OCI-LY3 (cell line): ENCODE measurements around the gene SCG2.

Experiments
- CTCF ChIP-seq: fragments of 200-600, 300-600 bp; sonication (generic); IDR thresholded peaks from 2 replicates; pipeline ENCODE4 v1.5.1; 2014; ENCODE audit warnings: antibody characterized with exemption, low read length, low read depth
- EZH2phosphoT487 ChIP-seq: fragments of 200-600 bp; shearing (Covaris generic); IDR thresholded peaks from 2 replicates; pipeline ENCODE4 v1.6.1; 2018; ENCODE audit warnings: antibody characterized with exemption, mixed run types, low read depth

DNA sequence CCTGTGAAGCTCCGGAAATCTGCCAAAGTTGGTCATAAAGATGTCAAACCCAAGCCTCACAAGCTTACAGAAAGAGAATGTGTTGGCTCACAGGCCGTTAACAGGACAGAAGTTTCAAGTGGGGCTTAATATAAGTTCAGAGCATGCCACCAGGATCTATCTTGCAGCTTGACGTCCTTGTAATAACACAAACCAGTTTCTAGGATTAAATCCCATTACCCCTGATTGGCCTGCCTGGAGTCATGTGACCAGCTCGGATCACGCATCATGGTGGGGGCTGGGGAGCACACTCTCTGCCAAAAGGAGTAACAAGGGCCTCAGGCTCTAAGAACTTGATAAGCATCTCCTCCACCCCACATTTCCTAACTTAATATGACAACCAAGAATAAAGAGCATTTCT lies 38.9 kb upstream of the SCG2 start:
- TF ChIP-seq CTCF (no peak), EZH2phosphoT487 (no peak)
